ENCODE data around the gene NLRP11.
"Not testable (repeated sequence)": the region's sequence is repeated elsewhere in the genome, so short reads cannot be mapped to it uniquely, and the experiment has no call there.

NLRP11 gene

GRCh38 chr19:55802281-55802680 is 29.5 kb downstream of the NLRP11 start:
- TF ChIP-seq POLR2AphosphoS5 (IDR thresholded peaks at IDR 0.05; ENCODE audit: low read depth, low read length): no peak
- no peak for TF ChIP-seq SPI1 (IDR thresholded peaks at IDR 0.05; ENCODE audit: low read depth, low read length)
- no peak for TF ChIP-seq POLR2A (IDR thresholded peaks at IDR 0.05; ENCODE audit: low read depth, low read length)
- TF ChIP-seq POU2F2 (IDR thresholded peaks at IDR 0.05; ENCODE audit: low read depth, low read length): no peak
- TF ChIP-seq TAF1 (IDR thresholded peaks at IDR 0.05; ENCODE audit: low read depth, low read length): no peak
- TF ChIP-seq PAX5 (IDR thresholded peaks at IDR 0.05; ENCODE audit: insufficient read depth, low read length, severe bottlenecking): no peak
- FAIRE-seq (no peak), DNase-seq (ENCODE audit: insufficient read length, low spot score) (no peak)

DNA sequence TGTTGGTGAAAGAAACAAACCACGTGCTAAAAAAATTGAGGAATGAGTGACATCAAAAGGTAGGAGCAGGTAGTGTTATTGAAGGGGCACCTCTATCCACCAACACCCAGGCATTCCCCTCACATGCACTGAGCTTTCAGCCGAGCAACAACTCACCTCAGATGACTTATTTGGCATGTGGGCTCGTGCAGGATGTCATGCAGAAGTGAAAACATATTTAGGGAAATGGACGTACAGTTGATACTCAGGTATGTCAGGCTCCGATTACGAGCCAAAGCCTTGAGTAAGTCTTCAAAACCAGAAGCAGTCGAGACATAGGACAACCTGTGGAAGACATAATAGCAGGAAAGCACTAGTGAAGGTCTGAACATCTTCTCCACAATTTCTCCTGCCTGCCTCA is 30.4 kb downstream of the NLRP11 start:
- FAIRE-seq (no peak), DNase-seq (ENCODE audit: insufficient read length, low spot score) (no peak)
- TF ChIP-seq POLR2A (IDR thresholded peaks at IDR 0.05; ENCODE audit: low read depth, low read length) (no peak), TAF1 (IDR thresholded peaks at IDR 0.05; ENCODE audit: low read depth, low read length) (no peak), POU2F2 (IDR thresholded peaks at IDR 0.05; ENCODE audit: low read depth, low read length) (no peak), PAX5 (IDR thresholded peaks at IDR 0.05; ENCODE audit: insufficient read depth, low read length, severe bottlenecking) (no peak), SPI1 (IDR thresholded peaks at IDR 0.05; ENCODE audit: low read depth, low read length) (no peak), POLR2AphosphoS5 (IDR thresholded peaks at IDR 0.05; ENCODE audit: low read depth, low read length) (no peak)

GRCh38 chr19:55795021-55795420 is 36.8 kb downstream of the NLRP11 start:
- TF ChIP-seq POLR2AphosphoS5 (IDR thresholded peaks at IDR 0.05; ENCODE audit: low read depth, low read length) (no peak), SPI1 (IDR thresholded peaks at IDR 0.05; ENCODE audit: low read depth, low read length) (no peak), POU2F2 (IDR thresholded peaks at IDR 0.05; ENCODE audit: low read depth, low read length) (no peak), TAF1 (IDR thresholded peaks at IDR 0.05; ENCODE audit: low read depth, low read length) (no peak), POLR2A (IDR thresholded peaks at IDR 0.05; ENCODE audit: low read depth, low read length) (no peak), PAX5 (IDR thresholded peaks at IDR 0.05; ENCODE audit: insufficient read depth, low read length, severe bottlenecking) (no peak)
- DNase-seq (ENCODE audit: insufficient read length, low spot score) (no peak), FAIRE-seq (no peak)

GRCh38 chr19:55781112-55781511 is 50.7 kb downstream of the NLRP11 start:
- FAIRE-seq (no peak), DNase-seq (ENCODE audit: insufficient read length, low spot score) (no peak)
- TF ChIP-seq SPI1 (IDR thresholded peaks at IDR 0.05; ENCODE audit: low read depth, low read length) (no peak), PAX5 (IDR thresholded peaks at IDR 0.05; ENCODE audit: insufficient read depth, low read length, severe bottlenecking) (no peak), POLR2A (IDR thresholded peaks at IDR 0.05; ENCODE audit: low read depth, low read length) (no peak), POU2F2 (IDR thresholded peaks at IDR 0.05; ENCODE audit: low read depth, low read length) (no peak), TAF1 (IDR thresholded peaks at IDR 0.05; ENCODE audit: low read depth, low read length) (no peak), POLR2AphosphoS5 (IDR thresholded peaks at IDR 0.05; ENCODE audit: low read depth, low read length) (no peak)

DNA sequence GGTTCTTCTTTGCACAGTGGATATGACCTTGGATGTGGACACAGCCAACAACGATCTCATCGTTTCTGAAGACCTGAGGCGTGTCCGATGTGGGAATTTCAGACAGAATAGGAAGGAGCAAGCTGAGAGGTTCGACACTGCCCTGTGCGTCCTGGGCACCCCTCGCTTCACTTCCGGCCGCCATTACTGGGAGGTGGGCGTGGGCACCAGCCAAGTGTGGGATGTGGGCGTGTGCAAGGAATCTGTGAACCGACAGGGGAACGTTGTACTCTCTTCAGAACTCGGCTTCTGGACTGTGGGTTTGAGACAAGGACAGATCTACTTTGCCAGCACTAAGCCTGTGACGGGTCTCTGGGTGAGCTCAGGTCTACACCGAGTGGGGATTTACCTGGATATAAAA is 53.5 kb downstream of the NLRP11 start:
- FAIRE-seq (no peak), DNase-seq (ENCODE audit: insufficient read length, low spot score) (no peak)
- no peak for TF ChIP-seq PAX5 (IDR thresholded peaks at IDR 0.05; ENCODE audit: insufficient read depth, low read length, severe bottlenecking)
- no peak for TF ChIP-seq SPI1 (IDR thresholded peaks at IDR 0.05; ENCODE audit: low read depth, low read length)
- TF ChIP-seq POLR2A (IDR thresholded peaks at IDR 0.05; ENCODE audit: low read depth, low read length): no peak
- TF ChIP-seq POU2F2 (IDR thresholded peaks at IDR 0.05; ENCODE audit: low read depth, low read length): no peak
- no peak for TF ChIP-seq POLR2AphosphoS5 (IDR thresholded peaks at IDR 0.05; ENCODE audit: low read depth, low read length)
- TF ChIP-seq TAF1 (IDR thresholded peaks at IDR 0.05; ENCODE audit: low read depth, low read length): no peak

- no peak for TF ChIP-seq PAX5 (IDR thresholded peaks at IDR 0.05; ENCODE audit: insufficient read depth, low read length, severe bottlenecking)
- TF ChIP-seq POLR2A (IDR thresholded peaks at IDR 0.05; ENCODE audit: low read depth, low read length): no peak
- no peak for TF ChIP-seq POU2F2 (IDR thresholded peaks at IDR 0.05; ENCODE audit: low read depth, low read length)
- TF ChIP-seq TAF1 (IDR thresholded peaks at IDR 0.05; ENCODE audit: low read depth, low read length): no peak
- TF ChIP-seq SPI1 (IDR thresholded peaks at IDR 0.05; ENCODE audit: low read depth, low read length): no peak
- no peak for TF ChIP-seq POLR2AphosphoS5 (IDR thresholded peaks at IDR 0.05; ENCODE audit: low read depth, low read length)
- FAIRE-seq (no peak), DNase-seq (ENCODE audit: insufficient read length, low spot score) (no peak)
Measured at GRCh38 chr19:55777528-55777927, 54.3 kb downstream of the NLRP11 start.

DNA sequence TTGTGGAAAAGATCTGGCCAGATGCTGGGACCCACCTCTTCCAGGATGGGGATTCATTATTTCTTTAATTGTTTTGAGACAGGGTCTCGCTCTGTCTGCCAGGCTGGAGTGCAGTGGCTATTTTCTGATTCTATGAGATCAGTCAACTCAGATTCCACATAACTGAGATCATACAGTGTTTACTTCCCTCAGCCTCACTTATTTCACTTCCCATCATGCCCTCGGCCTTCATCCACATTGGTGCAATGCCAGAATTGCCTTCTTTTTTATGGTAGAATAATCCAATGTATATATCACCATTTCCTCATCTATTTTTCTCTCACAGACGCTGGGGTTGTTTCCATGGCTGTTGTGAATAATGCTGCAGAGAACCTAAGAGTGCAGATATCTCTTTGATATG is 62.2 kb downstream of the NLRP11 start:
- DNase-seq (ENCODE audit: insufficient read length, low spot score); FAIRE-seq: not testable (repeated sequence)

DNA sequence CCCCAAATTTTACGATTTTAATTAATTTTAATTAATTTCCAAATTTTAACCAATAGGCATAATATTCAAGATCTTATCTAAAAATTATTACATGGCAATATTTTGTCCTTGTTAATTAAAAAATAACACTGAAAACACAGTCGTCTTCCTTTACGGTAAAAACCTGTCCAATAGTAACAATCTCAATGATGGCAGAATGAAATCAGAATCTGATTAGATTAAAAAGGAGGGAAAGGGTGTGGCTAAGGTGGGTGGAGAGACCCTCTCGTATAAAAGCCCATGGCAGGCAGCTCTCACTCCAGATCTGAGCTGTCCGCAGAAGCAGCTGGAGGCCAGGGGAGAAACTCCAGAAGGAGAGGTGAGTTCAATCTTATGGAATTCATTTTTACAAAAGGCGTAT is 63.0 kb downstream of the NLRP11 start, which contains the start of gene RFPL4AL1:
Gene RFPL4AL1 (plus strand): TSS at position 301 of the 400 bp plus-strand sequence. CDS start 2,687 bp downstream, outside the sequence.
- not testable (repeated sequence) for FAIRE-seq; DNase-seq (ENCODE audit: insufficient read length, low spot score)

- no peak for TF ChIP-seq PAX5 (IDR thresholded peaks at IDR 0.05; ENCODE audit: insufficient read depth, low read length, severe bottlenecking)
- no peak for TF ChIP-seq SPI1 (IDR thresholded peaks at IDR 0.05; ENCODE audit: low read depth, low read length)
- TF ChIP-seq POU2F2 (IDR thresholded peaks at IDR 0.05; ENCODE audit: low read depth, low read length): no peak
- TF ChIP-seq POLR2A (IDR thresholded peaks at IDR 0.05; ENCODE audit: low read depth, low read length): no peak
- no peak for TF ChIP-seq POLR2AphosphoS5 (IDR thresholded peaks at IDR 0.05; ENCODE audit: low read depth, low read length)
- no peak for TF ChIP-seq TAF1 (IDR thresholded peaks at IDR 0.05; ENCODE audit: low read depth, low read length)
- FAIRE-seq: no peak
- DNase-seq (ENCODE audit: insufficient read length, low spot score): no peak
Measured at GRCh38 chr19:55766466-55766865, 65.3 kb downstream of the NLRP11 start.

DNA sequence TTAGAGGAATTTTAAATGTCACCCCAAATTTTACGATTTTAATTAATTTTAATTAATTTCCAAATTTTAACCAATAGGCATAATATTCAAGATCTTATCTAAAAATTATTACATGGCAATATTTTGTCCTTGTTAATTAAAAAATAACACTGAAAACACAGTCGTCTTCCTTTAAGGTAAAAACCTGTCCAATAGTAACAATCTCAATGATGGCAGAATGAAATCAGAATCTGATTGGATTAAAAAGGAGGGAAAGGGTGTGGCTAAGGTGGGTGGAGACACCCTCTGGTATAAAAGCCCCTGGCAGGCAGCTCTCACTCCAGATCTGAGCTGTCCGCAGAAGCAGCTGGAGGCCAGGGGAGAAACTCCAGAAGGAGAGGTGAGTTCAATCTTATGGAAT is 73.0 kb downstream of the NLRP11 start, which contains the start of gene RFPL4A:
Gene RFPL4A (plus strand): TSS at position 301 of the 400 bp plus-strand sequence. CDS start 2,704 bp downstream, outside the sequence.
- FAIRE-seq; DNase-seq (ENCODE audit: insufficient read length, low spot score): not testable (repeated sequence)

- not testable (repeated sequence) for DNase-seq (ENCODE audit: insufficient read length, low spot score); FAIRE-seq
Measured at GRCh38 chr19:55756808-55757207, 75.0 kb downstream of the NLRP11 start.

Data from GM12891 (cell line).